Gastroesophageal sphincter (tissue), 4 donors: ENCODE data around the gene ARHGAP1. TPM values are rescaled to one million over a fixed set of nuclear protein-coding genes. Genes with fewer than 3 reads are reported as not detected.

Source experiments
- ATAC-seq: fragments of 150-250 bp; one replicate; pipeline ENCODE4 v1.9.1; 2016; ENCODE audit warnings: mild to moderate bottlenecking, moderate library complexity
- H3K27ac ChIP-seq, 4 donors: fragments of 200-600 bp; sonication (generic) in 3 of 4; 1 replicate in 3 of 4; 2 replicates in 1 of 4; pipeline ENCODE4 v1.5.1; 2016 to 2019
- H3K27me3 ChIP-seq: fragments of 200-600 bp; sonication (generic); one replicate; pipeline ENCODE4 v1.5.1; 2019
- H3K36me3 ChIP-seq, 2 donors: fragments of 200-600 bp; sonication (generic); one replicate each; pipeline ENCODE4 v1.5.1; 2019; ENCODE audit warnings: control low read depth in 1 of 2
- H3K4me1 ChIP-seq, 3 donors: fragments of 200-600 bp; sonication (generic); 1 replicate in 2 of 3; 2 replicates in 1 of 3; pipeline ENCODE4 v1.5.1; 2016 to 2019; ENCODE audit warnings: control low read depth in 2 of 3
- H3K4me3 ChIP-seq, 2 donors: fragments of 200-600 bp; sonication (generic); one replicate each; pipeline ENCODE4 v1.5.1; 2019; ENCODE audit warnings: mild to moderate bottlenecking in 1 of 2, moderate library complexity in 1 of 2
- H3K9me3 ChIP-seq, 3 donors: fragments of 200-600 bp; sonication (generic); one replicate each; pipeline ENCODE4 v1.5.1; 2017 to 2019; ENCODE audit warnings: control low read depth in 2 of 3
- EP300 ChIP-seq: sonication (generic); formaldehyde crosslinking; IDR thresholded peaks from one replicate; pipeline ENCODE4 v1.6.1; 2017; ENCODE audit warnings: antibody characterized with exemption, mild to moderate bottlenecking
- POLR2A ChIP-seq, 2 donors: fragments of 450-650 bp; IDR thresholded peaks; one replicate each; pipeline ENCODE4 v1.6.1; 2017; ENCODE audit warnings: antibody characterized with exemption in 2 of 2, mild to moderate bottlenecking in 2 of 2, moderate library complexity in 1 of 2
- POLR2AphosphoS5 ChIP-seq: sonication (generic); formaldehyde crosslinking; IDR thresholded peaks from one replicate; pipeline ENCODE4 v1.6.1; 2017; ENCODE audit warnings: antibody characterized with exemption
- WGBS, 2 donors: methylation state at CpG; one replicate each; pipeline ENCODE4 v1.1.5; 2018; ENCODE audit warnings: low coverage in 1 of 2; 5-methylcytosine and 5-hydroxymethylcytosine counted together
- total RNA-seq, 4 donors: library from RNA; depleted of rRNA; stranded (reverse); fragments of >200 nt; gene quantifications; one replicate each; pipeline ENCODE4 v1.1.0, GENCODE V29; 2016
- TF ChIP-seq, protein P1 (sequence below), 4 experiments: fragments of 200-600 bp in 2 of 4; fragments of 450-650 bp in 2 of 4; sonication (generic) in 1 of 4; IDR thresholded peaks; one replicate each; pipeline ENCODE4 v1.5.1; 2017 to 2019; ENCODE audit warnings: antibody characterized with exemption in 4 of 4, mild to moderate bottlenecking in 2 of 4, moderate library complexity in 2 of 4

The ARHGAP1 gene
- total RNA-seq, 4 donors from 2014 or later, result 57.3 to 105 (median 64.0) TPM

DNA sequence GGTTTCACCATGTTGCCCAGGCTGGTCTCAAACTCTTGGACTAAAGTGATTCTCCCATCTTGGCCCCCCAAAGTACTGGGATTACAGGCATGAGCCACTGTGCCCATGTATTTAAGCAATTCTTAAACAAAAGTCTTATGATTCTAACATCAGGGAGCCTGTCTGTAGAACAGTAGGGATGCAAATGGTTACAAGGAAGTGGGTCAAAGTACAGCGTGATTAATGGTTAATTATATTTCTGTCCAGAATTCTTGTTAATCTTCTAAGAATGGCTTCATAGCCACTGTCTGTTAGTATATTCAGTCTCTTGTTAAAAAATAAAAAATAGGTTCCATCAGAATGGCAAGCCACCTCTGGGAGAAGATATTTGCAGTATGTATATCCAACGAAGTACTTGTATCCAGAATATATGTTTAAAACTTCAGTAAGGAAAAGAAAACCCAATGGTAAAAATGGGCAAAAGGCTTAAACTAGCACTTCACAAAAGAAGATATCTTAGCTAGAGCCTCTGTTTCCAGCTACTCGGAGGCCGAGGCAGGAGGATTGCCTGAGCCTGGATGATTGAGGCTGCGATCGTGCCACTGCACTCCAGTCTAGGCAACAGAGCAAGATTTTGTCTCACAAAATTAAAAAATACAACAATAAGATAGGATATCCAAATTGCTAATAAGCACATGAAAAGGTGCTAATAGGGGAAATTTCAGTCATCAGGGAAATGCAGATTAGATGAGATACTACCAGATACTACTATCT, 60.2 kb downstream of the ARHGAP1 start:
- peaks cover 3 to 72% of the 10 kb centered on the region in 2 donors for H3K36me3 ChIP-seq
- 92 to 93% methylated on average over 3 to 6 of the region's 6 CpGs for WGBS, 2 donors
- no peak overlapping the region for H3K27ac ChIP-seq
- no peak for ATAC-seq
- H3K27me3 ChIP-seq, result no peaks in the 10 kb centered on the region
- H3K9me3 ChIP-seq, result no peaks in the 10 kb centered on the region
- H3K4me3 ChIP-seq, result no peak overlapping the region
- no peak for TF ChIP-seq POLR2AphosphoS5
- TF ChIP-seq POLR2A (IDR thresholded peaks at IDR 0.05), result no peak
- TF ChIP-seq, protein P1, sequence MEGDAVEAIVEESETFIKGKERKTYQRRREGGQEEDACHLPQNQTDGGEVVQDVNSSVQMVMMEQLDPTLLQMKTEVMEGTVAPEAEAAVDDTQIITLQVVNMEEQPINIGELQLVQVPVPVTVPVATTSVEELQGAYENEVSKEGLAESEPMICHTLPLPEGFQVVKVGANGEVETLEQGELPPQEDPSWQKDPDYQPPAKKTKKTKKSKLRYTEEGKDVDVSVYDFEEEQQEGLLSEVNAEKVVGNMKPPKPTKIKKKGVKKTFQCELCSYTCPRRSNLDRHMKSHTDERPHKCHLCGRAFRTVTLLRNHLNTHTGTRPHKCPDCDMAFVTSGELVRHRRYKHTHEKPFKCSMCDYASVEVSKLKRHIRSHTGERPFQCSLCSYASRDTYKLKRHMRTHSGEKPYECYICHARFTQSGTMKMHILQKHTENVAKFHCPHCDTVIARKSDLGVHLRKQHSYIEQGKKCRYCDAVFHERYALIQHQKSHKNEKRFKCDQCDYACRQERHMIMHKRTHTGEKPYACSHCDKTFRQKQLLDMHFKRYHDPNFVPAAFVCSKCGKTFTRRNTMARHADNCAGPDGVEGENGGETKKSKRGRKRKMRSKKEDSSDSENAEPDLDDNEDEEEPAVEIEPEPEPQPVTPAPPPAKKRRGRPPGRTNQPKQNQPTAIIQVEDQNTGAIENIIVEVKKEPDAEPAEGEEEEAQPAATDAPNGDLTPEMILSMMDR (IDR thresholded peaks at IDR 0.05), result no peak
- TF ChIP-seq EP300, result no peak
- H3K4me1 ChIP-seq, result no peaks in the 10 kb centered on the region

DNA sequence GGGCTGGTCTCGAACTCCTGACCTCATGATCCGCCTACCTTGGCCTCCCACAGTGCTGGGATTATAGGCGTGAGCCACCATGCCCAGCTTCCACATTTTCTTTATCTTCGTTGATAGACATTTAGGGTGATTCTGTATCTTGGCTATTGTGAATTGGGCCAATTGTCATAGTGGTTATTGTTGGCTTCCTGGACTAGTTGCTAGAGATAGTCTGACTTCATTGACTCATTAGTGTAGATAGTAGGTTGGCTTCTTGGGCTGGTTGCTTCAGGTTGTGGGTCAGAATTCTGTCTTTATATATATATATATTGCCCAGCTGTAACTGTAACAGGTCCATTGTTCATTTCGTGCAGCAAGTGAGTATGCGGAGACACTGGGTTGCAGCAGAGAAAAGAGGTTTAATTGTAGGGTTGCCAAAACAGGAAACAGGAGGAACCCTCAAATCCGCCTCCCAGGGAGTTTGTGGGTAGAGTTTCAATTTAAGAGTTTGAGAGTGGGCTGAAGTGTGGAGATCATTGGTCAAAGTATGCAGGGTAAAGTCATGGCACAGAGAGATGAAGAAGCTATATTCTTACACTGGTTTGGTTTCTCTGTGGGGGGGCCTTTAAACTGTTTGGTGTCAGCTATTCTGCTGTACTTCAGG, 61.1 kb downstream of the ARHGAP1 start:
- Histone ChIP-seq H3K27ac (no peak overlapping the region), H3K9me3 (no peaks in the 10 kb centered on the region), H3K27me3 (no peaks in the 10 kb centered on the region), H3K36me3 (peaks cover 1 to 66% of the 10 kb centered on the region in 2 donors), H3K4me1 (no peaks in the 10 kb centered on the region), H3K4me3 (no peak overlapping the region)
- TF ChIP-seq EP300 (no peak), POLR2AphosphoS5 (no peak), POLR2A (IDR thresholded peaks at IDR 0.05) (no peak)
- TF ChIP-seq, protein P1 (IDR thresholded peaks at IDR 0.05), result no peak
- no peak for ATAC-seq
- WGBS, 2 donors, result 90 to 93% methylated on average over 3 to 7 of the region's 7 CpGs

DNA sequence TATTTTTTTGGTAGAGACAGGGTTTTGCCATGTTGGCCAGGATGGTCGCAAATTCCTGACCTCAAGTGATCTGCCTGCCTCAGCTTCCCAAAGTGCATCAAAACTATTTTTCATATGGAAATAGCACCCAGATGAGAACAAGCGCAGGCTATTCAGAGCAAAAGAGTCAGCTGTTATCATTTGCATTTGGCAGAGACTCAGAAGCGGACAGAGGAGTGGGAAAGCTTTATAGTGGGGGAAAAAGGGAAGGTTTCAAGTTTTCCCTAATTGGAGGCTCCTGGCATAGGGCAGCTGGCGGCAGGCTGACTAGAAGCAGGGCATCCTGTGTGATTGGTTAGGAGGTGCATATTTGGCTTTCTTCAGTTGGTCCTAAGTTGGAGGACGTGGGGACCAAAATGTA, 62.9 kb downstream of the ARHGAP1 start:
- H3K4me1 ChIP-seq, result no peaks in the 10 kb centered on the region
- no peaks in the 10 kb centered on the region for H3K9me3 ChIP-seq
- TF ChIP-seq, protein P1 (IDR thresholded peaks at IDR 0.05), result no peak
- no peak for TF ChIP-seq POLR2AphosphoS5
- no peak for TF ChIP-seq POLR2A (IDR thresholded peaks at IDR 0.05)
- no peak for TF ChIP-seq EP300
- no peaks in the 10 kb centered on the region for H3K27me3 ChIP-seq
- H3K4me3 ChIP-seq, result no peak overlapping the region
- peaks cover 0 to 71% of the 10 kb centered on the region in 2 donors for H3K36me3 ChIP-seq
- H3K27ac ChIP-seq, result no peak overlapping the region
- no peak for ATAC-seq
- 94% methylated on average over 5 of the region's 5 CpGs; no CpG with 5 or more reads in 1 of the 2 donors for WGBS, 2 donors

DNA sequence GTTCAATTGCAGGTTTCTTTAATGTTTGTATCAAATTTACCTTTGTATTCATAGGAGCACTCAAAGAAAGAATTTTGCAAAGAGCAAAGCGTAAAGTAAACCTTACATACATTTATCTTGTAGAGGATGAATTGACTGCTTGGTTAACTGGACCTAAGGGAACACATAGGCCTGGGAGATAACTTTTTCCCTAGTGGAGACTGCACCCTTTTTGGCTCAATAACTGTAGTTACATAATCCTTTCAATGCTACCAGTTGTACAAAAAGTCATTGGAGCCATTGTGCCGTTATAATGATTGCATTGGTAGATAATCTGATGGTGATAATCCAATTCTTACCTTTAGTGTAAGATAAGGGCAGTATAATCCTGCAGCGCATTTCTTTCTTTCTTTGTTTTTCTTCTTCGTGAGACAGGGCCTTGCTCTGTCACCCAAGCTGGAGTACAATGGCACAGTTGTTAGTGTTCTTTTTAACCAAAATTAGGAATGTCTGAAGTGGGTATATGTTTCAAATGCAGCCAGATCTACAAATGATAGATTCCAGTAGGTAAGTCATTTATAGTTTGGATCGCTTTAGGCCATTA, 64.8 kb downstream of the ARHGAP1 start:
- Histone ChIP-seq H3K36me3 (peaks cover 0 to 73% of the 10 kb centered on the region in 2 donors), H3K27ac (no peak overlapping the region), H3K27me3 (no peaks in the 10 kb centered on the region), H3K4me1 (no peaks in the 10 kb centered on the region), H3K9me3 (no peaks in the 10 kb centered on the region), H3K4me3 (no peak overlapping the region)
- TF ChIP-seq POLR2A (IDR thresholded peaks at IDR 0.05) (no peak), POLR2AphosphoS5 (no peak), EP300 (no peak)
- TF ChIP-seq, protein P1 (IDR thresholded peaks at IDR 0.05), result no peak
- WGBS, 2 donors, result 85 to 91% methylated on average over 4 to 5 of the region's 5 CpGs
- ATAC-seq, result no peak
